SK-N-SH (cell line): Measurements from ENCODE around the gene MRPL24.

ENCODE experiments used
- CTCF ChIP-seq: fragments of 200-600 bp; sonication (generic); IDR thresholded peaks from 2 replicates; pipeline ENCODE4 v1.6.1; 2017; ENCODE audit warnings: antibody characterized with exemption, mild to moderate bottlenecking, moderate library complexity
- EZH2phosphoT487 ChIP-seq: fragments of 200-600 bp; sonication (generic); IDR thresholded peaks from 2 replicates; pipeline ENCODE4 v1.6.1; 2017; ENCODE audit warnings: low read depth, mixed run types, mild to moderate bottlenecking, antibody characterized with exemption, moderate library complexity, borderline replicate concordance
- RCOR1 ChIP-seq: fragments of 150-350 bp; IDR thresholded peaks from 2 replicates; pipeline ENCODE4 v1.6.1; 2017; ENCODE audit warnings: antibody characterized with exemption, low read length
- REST ChIP-seq: IDR thresholded peaks from 2 replicates; pipeline ENCODE4 v1.6.1; 2012; ENCODE audit warnings: mild to moderate bottlenecking, low read depth, low read length, moderate library complexity
- RFX5 ChIP-seq: IDR thresholded peaks from 2 replicates; pipeline ENCODE4 v1.6.1; 2012; ENCODE audit warnings: mild to moderate bottlenecking, improper control_type of control experiment, low read length
- SMC3 ChIP-seq: IDR thresholded peaks from 2 replicates; pipeline ENCODE4 v1.6.1; 2012; ENCODE audit warnings: low read depth, low read length, improper control_type of control experiment
- YY1 ChIP-seq: IDR thresholded peaks from 2 replicates; pipeline ENCODE4 v1.4.0; 2012; ENCODE audit warnings: low read depth, mild to moderate bottlenecking
- ZBTB33 ChIP-seq: IDR thresholded peaks from 2 replicates; pipeline ENCODE4 v1.4.0; 2012; ENCODE audit warnings: low read depth, borderline replicate concordance

GRCh38 chr1:156747742-156748669 is 7.1 kb upstream of the MRPL24 start:
- TF ChIP-seq YY1 (no peak), CTCF (no peak), EZH2phosphoT487 (no peak), RFX5 (no peak), REST (no peak), ZBTB33 (no peak), SMC3 (no peak), RCOR1 (no peak)
